CD4-positive, alpha-beta T cell treated with Interleukin-21 for 1 hour (primary cell): ENCODE data around the gene GPN1.
"Not testable (repeated sequence)": the region's sequence is repeated elsewhere in the genome, so short reads cannot be mapped to it uniquely, and the experiment has no call there.

Experiments
- DNase-seq: peaks from one replicate; pipeline ENCODE4 v3.0.0-alpha.2; 2020

The GPN1 gene

DNA sequence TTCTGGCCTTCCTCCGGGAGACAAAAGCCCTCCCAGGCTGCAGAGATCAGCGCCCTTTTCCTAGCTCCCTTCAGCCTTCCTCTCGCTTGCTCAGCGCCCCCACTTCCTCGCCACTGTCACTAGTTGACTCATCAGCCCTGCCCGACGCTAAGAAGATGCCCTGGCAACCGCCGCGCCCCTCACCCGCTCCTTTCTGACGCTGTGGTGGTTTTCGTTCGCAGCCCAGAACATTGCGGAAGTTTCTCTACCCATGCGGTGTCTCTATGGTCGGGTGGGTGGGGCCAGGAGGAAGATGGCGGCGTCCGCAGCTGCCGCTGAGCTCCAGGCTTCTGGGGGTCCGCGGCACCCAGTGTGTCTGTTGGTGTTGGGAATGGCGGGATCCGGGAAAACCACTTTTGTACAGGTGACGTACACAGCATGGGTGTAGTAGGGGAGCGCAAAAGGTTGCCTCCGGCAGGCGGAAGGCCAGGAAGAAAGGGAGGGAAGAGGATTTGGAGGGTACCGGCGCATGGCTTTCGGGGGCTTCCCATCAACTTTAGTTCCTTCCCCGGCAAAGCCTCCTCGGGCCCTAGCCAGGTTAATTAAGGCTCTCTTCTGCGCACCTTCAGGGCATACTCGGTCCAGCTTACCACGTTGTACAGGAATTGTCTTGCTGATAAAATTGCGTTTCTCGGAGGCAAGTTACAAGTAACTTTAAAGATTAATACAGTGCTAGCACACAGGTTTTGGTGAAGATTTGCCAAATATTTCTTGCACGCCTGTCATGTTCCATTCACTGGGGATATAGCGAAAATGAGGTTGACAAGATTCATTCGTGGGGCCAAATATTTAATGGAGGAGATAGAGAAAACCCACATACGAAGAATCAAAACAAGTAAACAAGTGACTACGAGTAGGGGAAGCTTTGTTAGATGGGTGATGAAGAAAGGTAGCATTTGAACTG, at the start of gene GPN1, which contains the start of gene CCDC121:
Gene GPN1 (plus strand): TSS at position 284 of the 943 bp plus-strand sequence. CDS start 9 bp downstream, at position 293.
Gene CCDC121 (minus strand): TSS at position 246 of the 943 bp plus-strand sequence. CDS start 1,213 bp downstream, outside the sequence.
- DNase-seq, result peak; percentile 93

DNA sequence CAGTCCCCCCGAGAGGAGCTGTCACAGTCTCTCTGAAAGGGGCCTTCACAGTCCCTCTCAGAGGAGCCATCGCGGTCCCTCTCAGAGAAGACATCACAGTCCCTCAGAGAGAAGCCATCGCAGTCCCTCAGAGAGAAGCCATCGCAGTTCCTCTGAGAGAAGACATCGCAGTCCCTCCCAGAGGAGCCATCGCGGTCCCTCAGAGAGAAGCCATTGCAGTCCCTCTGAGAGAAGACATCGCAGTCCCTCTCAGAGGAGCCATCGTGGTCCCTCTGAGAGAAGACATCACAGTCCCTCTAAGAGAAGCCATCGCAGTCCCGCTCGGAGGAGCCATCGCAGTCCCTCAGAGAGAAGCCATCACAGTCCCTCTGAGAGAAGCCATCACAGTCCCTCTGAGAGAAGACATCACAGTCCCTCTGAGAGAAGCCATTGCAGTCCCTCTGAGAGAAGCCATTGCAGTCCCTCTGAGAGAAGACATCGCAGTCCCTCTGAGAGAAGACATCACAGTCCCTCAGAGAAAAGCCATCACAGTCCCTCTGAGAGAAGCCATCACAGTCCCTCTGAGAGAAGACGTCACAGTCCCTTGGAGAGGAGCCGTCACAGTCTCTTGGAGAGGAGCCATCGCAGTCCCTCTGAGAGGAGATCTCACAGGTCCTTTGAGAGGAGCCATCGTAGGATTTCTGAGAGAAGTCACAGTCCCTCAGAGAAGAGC, 47.3 kb upstream of the GPN1 start:
- DNase-seq, result no peak

DNA sequence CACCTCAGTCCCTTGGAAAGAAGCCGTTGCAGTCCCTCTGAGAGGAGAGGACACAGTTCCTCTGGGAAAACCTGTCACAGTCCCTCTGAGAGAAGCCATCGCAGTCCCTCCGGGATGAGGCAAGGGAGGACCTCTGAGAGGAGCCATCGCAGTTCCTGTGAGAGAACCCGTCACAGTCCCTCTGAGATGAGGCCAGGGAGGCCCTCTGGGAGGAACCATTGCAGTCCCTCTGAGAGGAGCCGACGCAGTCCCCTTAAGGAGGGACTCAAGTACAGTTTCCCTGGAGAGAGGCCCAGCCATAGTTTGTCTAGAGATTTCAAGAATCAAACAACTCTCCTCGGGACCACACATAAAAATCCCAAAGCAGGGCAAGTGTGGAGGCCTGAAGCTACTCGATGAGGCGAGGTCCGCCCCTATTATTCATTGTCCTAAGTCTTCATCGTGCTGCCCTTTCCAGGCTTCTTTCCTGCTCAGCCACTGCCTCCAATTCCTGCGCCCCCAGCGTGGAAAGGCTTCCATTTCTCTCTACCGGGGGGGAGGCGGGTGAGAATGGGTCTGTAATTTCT, 46.6 kb upstream of the GPN1 start:
- no peak for DNase-seq

DNA sequence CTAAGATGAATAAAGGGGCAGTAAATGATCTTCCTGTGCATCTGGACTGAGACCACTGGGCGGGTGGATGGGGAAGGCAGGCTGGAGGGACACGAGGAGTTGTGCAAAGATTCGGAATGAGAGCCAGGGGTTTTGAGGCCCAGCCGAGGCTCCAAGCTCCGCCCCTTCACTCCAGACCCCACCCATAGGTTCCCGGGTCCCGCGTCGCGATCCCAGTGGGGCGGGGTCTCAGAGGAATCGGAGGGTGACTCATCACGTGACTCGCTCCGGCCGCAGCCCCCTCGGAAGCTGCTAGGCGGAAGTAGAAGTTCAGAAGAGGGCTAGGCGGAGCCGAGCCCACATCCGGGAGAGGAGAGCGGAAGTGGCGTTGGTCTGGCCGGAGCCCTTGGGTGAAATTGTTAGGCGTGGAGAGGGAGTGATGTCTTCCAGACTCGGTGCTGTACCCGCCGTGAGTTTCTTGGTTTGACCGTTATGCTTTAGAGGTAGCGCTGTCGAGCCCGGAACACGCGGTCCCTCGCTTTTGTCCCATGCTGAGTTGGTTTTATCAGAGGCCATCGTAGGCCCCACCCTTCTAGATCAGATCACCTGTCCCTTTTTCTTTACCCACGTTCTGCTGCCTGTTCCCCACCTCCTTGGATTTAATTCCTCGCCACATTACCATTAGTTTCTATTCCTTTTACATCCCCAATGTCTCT, 46.0 kb upstream of the GPN1 start, which contains the start of gene ZNF512:
Gene ZNF512 (plus strand): TSS at position 348 of the 695 bp plus-strand sequence. CDS start 71 bp downstream, at position 419.
- DNase-seq, result peak; percentile 88

DNA sequence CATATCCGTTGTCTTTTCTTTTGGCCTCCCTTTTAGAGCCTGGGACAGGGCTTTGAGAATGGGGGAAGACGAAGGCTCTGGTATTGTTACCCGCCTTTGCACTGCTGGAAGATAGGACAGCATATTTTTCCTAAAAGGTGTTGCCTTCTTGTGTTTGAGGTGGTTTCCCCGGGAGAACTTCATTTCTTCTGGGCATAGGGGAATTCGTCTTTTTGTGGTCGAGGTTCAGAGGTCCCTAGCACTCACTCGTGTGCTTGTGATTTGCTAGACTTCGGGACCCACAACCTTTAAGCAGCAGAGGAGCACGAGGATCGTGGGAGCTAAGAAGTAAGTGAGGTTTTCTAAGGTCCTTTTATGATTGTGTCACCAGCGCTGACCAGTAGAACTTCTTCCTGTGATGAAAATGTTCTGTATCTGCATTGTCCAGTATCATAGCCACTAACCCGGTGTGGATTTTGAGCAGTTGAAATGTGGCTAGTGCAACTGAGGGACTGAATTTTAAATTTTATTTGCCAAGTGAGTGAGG, 45.4 kb upstream of the GPN1 start:
- DNase-seq, result no peak

DNA sequence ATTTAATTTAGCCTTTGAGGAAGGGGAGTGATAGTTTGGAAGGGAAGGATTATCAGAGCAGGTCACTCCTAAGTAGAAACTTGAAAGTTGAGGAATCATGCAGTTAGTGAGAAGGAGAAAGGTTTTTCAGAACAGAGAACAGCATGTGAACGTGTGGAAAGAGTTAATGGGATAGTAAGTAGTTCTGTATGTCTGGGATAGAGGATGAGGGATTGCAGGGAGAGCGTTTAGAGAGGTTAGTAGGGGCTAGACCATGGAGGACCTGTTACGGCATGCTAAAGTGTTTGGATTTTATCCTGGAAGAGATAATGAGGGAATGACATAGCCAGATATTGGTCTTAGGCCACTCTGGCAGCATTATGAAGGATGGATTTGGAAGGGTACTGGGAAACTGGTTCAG, 44.3 kb upstream of the GPN1 start:
- no peak for DNase-seq

DNA sequence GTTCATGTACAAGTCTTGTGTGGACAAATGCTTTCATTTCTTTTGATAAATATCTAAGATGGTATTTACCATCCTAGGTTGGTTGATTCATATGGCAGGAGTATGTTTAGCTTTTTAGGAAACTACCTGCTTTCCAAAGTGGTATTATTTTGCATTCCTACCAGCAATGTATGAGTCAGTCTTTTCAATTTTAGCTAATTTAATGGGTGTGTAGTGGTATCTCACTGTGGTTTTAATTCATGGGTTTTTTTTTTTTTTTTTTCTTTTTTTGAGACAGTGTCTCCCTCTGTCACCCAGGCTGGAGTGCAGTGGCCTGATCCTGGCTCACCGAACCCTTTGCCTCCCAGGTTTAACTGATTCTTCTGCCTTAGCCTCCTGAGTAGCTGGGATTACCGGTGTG, 41.8 kb upstream of the GPN1 start:
- DNase-seq, result no peak

DNA sequence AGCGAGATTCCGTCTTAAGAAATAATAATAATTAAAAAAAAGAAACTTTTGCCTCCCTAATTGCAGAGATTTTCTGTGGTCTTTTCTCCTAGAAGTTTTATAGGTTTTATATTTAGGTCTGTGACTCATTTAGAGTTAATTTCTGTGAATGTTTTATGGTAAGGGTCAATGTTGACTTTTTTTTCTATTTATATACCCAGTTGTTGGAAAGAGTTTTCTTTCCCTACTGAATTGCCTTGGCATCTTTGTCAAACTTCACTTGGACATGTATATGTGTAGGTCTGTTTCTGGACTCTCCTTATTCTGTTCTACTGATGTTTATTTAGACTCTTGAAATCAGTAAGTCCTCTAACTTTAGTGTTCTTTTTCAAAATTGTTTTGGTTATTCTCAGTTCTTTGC, 40.5 kb upstream of the GPN1 start:
- no peak for DNase-seq

DNA sequence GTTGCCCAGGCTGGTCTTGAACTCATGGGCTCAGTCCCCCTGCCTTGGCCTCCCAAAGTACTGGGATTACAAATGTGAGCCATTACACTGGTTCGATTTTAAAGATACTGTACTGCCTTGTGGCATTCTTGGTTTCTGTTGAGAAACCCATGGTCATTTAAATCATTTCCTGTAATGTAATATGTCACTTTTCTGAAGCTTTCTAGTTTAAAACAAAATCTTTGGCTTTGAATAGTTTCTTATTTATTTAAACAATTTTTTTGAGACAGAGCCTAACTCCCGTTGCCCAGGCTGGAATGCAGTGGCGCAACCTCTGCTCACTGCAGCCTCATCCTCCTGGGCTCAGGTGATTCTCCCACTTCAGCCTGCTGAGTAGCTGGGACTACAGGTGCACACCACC, 37.1 kb upstream of the GPN1 start:
- no peak for DNase-seq

DNA sequence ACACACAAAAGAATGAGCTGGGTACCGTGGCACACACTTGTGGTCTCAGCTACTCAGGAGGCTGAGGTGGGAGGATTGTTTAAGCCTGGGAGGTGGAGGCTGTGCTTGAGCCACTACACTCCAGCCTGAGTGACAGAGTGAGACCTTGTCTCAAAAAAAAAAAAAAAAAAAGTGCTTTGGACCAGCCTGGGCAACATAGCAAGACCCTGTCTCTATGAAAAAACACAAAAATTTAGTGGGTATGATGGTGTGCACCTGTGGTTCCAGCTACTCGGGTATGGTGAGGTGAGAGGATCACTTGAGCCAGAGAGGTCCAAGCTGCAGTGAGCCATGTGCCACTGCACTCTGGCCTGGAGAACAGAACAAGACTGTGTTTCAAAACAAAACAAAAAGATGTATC, 35.6 kb upstream of the GPN1 start:
- no peak for DNase-seq

DNA sequence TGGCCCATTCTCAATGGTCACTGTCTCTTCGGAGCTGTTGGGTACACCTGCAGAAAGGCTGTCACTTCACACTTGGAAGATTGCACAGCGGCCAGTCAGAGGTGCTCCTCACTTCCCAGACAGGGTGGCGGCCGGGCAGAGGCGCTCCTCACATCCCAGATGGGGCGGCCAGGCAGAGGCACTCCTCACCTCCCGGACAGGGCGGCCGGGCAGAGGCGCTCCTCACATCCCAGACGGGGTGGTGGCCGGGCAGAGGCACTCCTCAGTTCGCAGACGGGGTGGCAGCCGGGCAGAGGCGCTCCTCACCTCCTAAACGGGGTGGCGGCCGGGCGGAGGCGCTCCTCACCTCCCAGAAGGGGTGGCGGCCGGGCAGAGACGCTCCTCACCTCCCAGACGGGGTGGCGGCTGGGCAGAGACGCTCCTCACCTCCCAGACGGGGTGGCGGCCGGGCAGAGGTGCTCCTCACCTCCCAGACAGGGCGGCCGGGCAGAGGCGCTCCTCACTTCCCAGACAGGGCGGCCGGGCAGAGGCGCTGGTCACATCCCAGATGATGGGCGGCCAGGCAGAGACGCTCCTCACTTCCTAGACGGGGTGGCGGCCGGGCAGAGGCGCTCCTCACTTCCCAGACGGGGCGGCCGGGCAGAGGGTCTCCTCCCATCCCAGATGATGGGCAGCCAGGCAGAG, 34.7 kb upstream of the GPN1 start:
- not testable (repeated sequence) for DNase-seq

DNA sequence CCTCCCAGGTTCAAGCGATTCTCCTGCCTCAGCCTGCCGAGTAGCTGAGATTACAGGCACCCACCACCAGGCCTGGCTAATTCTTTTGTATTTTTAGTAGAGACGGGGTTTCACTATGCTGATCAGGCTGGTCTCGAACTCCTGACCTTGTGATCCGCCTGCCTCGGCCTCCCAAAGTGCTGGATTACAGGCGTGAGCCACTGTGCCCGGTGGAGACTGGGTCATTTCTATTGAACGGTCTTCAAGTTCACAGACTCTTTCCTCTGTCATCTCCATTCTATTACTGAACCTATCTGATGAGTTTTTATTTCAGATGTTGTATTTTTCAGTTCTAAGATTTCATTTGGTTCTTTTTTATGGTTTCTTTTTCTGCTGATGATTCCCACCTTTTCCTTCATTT, 33.4 kb upstream of the GPN1 start:
- not testable (repeated sequence) for DNase-seq

DNA sequence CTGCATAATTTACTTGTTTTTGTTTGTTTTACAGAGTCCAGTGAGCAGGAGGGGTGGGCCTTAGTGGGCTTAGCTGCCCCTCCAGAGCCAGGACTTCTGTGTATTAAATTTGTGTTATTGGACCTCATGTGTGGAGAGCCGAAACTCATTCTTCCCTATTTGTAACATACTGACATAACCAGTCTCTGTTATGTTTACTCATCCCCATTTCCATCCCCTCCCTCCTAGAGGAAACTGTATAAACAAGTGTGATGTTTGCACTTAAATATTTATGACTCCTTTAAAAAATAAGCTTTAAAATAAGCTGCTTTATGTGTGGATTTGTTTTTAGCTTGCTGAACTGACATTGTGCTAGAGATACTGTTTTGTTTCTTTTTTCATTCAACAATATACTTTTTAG, 32.2 kb upstream of the GPN1 start:
- DNase-seq, result no peak

DNA sequence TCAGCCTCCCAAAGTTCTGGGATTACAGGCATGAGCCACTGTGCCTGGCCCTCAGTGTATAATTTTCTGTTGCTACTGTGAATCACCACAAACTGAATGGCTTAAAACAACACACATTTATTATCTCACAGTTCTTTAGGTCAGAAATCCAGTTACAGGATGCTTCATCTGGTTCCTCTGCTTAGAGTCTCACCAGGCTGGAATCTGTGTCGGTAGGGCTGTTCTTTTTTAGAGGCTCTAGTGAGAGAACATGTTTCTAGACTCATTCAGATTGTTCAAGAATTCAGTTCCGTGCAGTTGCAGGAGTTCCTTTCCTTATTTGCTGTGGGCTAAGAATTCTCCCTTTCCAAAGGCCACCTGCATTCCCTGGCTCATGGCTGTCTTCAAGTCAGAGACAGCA, 22.2 kb upstream of the GPN1 start:
- DNase-seq, result no peak

DNA sequence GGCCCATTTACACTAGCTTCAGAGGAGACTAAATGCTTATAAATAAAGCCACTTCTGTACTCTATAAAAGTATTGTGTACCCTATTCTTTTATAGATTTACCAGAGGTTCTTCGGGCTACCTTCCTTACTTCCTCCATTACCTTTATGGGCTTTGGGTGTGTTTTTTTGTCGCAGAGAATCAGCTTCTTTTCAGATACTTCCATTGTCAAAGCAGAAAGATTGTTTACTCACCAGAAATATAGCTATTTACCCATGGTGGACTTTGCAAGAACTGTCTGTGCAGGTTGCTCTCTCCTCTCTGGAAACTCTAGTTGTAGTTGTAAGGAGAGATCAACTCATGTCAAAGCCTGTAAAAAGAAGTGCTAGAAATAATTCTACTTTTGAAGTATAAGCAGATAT, 14.9 kb upstream of the GPN1 start:
- DNase-seq, result no peak

DNA sequence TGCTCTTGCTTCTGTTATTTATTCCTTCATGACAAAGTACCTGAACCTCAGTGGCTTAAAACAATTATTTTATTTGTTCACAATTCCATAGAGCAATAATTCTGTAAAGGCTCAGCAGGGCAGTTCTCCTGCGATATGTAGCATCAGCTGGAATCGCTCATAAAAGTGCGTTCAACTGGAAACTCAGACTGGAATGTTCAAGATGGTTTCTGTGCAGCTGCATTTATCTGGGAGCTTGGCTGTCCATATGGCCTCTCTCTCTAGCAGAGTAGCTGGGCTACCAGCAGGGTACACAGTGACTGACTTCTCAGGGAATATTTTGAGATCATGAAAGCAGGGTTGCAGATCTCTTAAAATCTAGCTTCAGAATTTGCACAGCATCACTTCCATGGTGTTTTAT, 13.5 kb upstream of the GPN1 start:
- no peak for DNase-seq

DNA sequence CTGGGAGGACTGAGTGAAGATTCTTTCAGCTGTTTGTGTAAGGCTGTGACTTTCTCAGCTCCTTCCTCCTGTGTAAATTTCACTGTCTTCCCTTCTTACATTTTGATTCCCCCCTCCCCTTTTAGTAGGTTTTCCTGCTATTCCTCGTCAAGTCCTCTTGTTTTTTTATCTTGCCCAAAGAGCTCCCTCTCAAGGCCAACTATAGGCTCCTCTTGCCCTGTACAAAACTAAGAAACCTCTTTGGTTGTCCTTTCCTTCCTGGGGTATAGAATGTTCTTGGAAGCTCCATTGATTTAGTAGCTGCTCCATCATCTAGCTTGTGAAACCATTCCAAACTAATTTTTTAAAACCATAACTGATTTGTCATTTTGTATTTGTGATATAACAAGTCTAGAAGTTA, 7.3 kb upstream of the GPN1 start:
- no peak for DNase-seq

DNA sequence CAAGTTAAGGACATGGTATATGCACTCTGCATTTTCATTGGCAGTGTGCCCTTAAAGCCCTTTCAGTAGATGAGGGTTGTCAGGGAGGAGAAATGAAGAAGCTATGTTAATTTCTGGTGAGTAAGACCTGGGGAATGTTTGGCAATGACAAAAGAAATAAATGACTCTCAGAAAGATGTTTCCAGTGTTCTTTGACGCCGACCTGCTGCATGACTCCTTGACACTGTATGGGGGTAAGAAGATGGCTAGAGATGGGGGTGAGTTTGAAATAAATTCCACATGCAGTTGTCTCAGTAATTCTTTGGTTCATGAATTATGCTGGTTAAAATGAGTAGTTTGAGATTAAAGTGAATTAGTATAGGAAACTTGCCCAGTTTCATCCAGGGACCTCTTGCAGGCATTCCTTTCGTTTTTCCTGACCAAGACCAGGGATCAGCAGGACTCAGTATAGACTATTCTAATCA, 5.9 kb upstream of the GPN1 start:
- no peak for DNase-seq

DNA sequence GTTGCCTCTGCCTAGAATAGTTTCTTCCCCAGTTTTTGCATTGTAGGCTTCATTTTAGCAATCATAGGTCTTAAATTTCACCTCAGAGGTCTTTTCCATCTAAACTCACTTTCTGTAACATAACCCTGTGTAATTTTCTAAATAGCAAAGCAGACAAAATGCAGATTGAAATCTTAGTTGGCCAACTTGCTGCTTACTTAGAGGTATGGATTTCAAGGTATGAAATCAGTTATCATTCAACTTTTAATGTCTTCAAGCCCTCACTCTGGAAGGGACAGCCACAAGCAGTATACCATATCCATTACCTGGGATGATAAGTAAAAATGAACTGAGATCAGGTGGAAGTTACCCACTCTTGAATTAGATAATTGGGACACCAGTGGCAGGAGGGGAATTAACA, 3.9 kb upstream of the GPN1 start:
- no peak for DNase-seq

DNA sequence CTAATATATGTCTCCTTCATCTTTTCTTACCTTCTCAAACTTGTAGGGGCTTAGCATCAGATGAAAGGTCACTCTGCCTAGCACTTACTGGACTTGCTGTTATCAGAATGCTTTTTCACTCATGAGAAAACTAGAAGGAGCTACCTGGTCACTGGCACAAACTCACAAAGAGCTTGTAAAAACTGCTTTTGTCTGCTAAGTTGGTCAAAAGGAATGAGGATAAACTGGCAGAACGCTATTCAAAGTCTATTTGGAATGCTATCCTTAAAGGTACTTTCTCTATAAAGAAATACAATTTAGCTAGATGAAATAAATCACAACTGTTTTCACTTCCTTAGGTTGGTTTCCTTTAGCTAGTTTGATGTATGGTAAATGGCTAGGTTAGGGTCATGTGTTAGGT, 2.5 kb upstream of the GPN1 start:
- DNase-seq, result not testable (repeated sequence)

DNA sequence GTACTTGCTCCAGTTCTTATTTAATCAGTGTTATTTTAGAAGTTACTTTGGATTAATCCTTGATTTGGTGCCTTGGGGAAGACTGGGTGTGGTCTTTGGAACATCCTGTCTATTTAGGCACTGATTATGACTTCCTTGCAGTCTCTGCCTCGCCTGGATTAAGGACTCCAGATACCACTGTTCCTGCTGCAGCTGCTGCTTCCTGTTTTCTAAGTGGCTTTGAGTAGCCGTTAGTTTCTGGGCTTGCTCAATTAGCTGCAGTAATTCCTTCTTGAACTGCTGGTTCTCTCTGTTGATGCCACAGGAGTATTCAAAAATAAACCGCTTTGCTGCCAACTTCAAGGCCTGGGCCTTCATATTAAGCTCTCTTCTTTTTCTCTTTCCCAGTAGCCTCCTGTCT, 1.9 kb upstream of the GPN1 start:
- DNase-seq, result not testable (repeated sequence)
